Endothelial cell of umbilical vein (primary cell): ENCODE measurements around the gene RINT1. TPM values are rescaled to one million over a fixed set of nuclear protein-coding genes. Genes with fewer than 3 reads are reported as not detected.

ENCODE experiments used
- BruUV-seq: library from RNA; stranded (reverse); fragments of 400-500 nt; replicated peaks from 2 replicates; lab custom pipeline; 2021; lab: Mats Ljungman, UMichigan
- CTCF ChIA-PET: fragments of 300-600, 350-600 bp; sonication (Branson Sonifier 250); formaldehyde crosslinking; loops from one replicate; lab custom pipeline; 2021; ENCODE audit warnings: antibody characterized with exemption, inconsistent platforms; lab: Charles Lee
- POLR2A ChIA-PET: fragments of 300-600, 350-600 bp; sonication (Branson Sonifier 250); formaldehyde crosslinking; loops from one replicate; lab custom pipeline; 2021; ENCODE audit warnings: antibody characterized with exemption, inconsistent platforms; lab: Charles Lee
- DNase-seq: peaks from one replicate; pipeline ENCODE4 v3.0.0-alpha.2; 2011; ENCODE audit warnings: low read depth, low spot score
- FAIRE-seq: peaks from 2 replicates; lab custom pipeline; 2011; peaks lifted over from hg19 to GRCh38; lab: Jason Lieb, UNC
- H2AFZ ChIP-seq: 2 replicates; pipeline ENCODE4 v1.6.0; 2012; ENCODE audit warnings: low read depth, low read length, control low read depth, inconsistent platforms
- H3K27ac ChIP-seq: 2 replicates; pipeline ENCODE4 v1.5.1; 2011; ENCODE audit warnings: low read depth, mild to moderate bottlenecking, control low read depth, low read length, moderate library complexity; ENCODE audit not compliant: insufficient read depth
- H3K27me3 ChIP-seq, 2 experiments: 2 replicates each; pipeline versions ENCODE4 v1.6.0 to v1.6.1; 2011; ENCODE audit warnings: low read length in 2 of 2, mixed read lengths in 1 of 2; ENCODE audit not compliant: control insufficient read depth in 2 of 2, insufficient read depth in 2 of 2
- H3K36me3 ChIP-seq, 2 experiments: 2 replicates in 1 of 2; 3 replicates in 1 of 2; pipeline ENCODE4 v1.5.1; 2011; ENCODE audit warnings: low read length in 2 of 2, mild to moderate bottlenecking in 1 of 2, moderate library complexity in 1 of 2; ENCODE audit not compliant: control insufficient read depth in 2 of 2, insufficient read depth in 2 of 2; ENCODE audit errors: extremely low read depth in 1 of 2
- H3K4me1 ChIP-seq: 3 replicates; pipeline ENCODE4 v1.5.1; 2011; ENCODE audit warnings: mild to moderate bottlenecking, low read length; ENCODE audit not compliant: control insufficient read depth, insufficient read depth; ENCODE audit errors: extremely low read depth
- H3K4me2 ChIP-seq: 2 replicates; pipeline ENCODE4 v1.6.1; 2011; ENCODE audit warnings: low read length, control low read depth, mixed read lengths; ENCODE audit not compliant: insufficient read depth
- H3K4me3 ChIP-seq, 3 experiments: fragments of 200-600 bp in 1 of 3; sonication (generic), shearing (Covaris generic) in 1 of 3; replicated peaks in 1 of 3; 2 replicates each; pipeline ENCODE4 v1.5.1; 2011 to 2016; ENCODE audit warnings: control low read depth in 3 of 3, low read length in 3 of 3, mild to moderate bottlenecking in 2 of 3, inconsistent platforms in 1 of 3, low read depth in 1 of 3, moderate library complexity in 1 of 3; ENCODE audit not compliant: insufficient read depth in 1 of 3
- H3K79me2 ChIP-seq: 2 replicates; pipeline ENCODE4 v1.6.0; 2012; ENCODE audit warnings: low read length, inconsistent platforms; ENCODE audit not compliant: control insufficient read depth, insufficient read depth
- H3K9ac ChIP-seq: replicated peaks from 2 replicates; pipeline ENCODE3; 2011; ENCODE audit warnings: low read length, control low read depth; ENCODE audit not compliant: insufficient read depth; ENCODE audit errors: extremely low read depth
- H3K9me1 ChIP-seq: replicated peaks from 3 replicates; pipeline ENCODE4 v1.6.0; 2011; ENCODE audit warnings: mild to moderate bottlenecking, low read length; ENCODE audit not compliant: control insufficient read depth, insufficient read depth; ENCODE audit errors: extremely low read depth
- H3K9me3 ChIP-seq: replicated peaks from 2 replicates; pipeline ENCODE4 v1.5.1; 2012; ENCODE audit warnings: low read length, inconsistent platforms; ENCODE audit not compliant: control insufficient read depth, insufficient read depth
- H4K20me1 ChIP-seq: replicated peaks from 2 replicates; pipeline ENCODE3; 2011; ENCODE audit warnings: mild to moderate bottlenecking, low read length; ENCODE audit not compliant: control insufficient read depth, insufficient read depth; ENCODE audit errors: extremely low read depth
- EZH2 ChIP-seq: IDR thresholded peaks from 2 replicates; pipeline ENCODE4 v1.6.1; 2012; ENCODE audit warnings: borderline replicate concordance, low read depth, mild to moderate bottlenecking, moderate library complexity, low read length, inconsistent platforms; ENCODE audit not compliant: severe bottlenecking
- FOS ChIP-seq: IDR thresholded peaks from 2 replicates; pipeline ENCODE4 v1.6.1; 2011; ENCODE audit warnings: mild to moderate bottlenecking, low read length, moderate library complexity, borderline replicate concordance; ENCODE audit not compliant: insufficient read depth
- GATA2 ChIP-seq: IDR thresholded peaks from 2 replicates; pipeline ENCODE4 v1.7.0; 2011; ENCODE audit warnings: low read depth, mild to moderate bottlenecking, moderate library complexity, mixed read lengths, low read length; ENCODE audit not compliant: insufficient read length, insufficient read depth
- JUN ChIP-seq: IDR thresholded peaks from 2 replicates; pipeline ENCODE4 v1.6.1; 2011; ENCODE audit warnings: borderline replicate concordance, low read depth; ENCODE audit not compliant: insufficient read length, insufficient read depth
- MYC ChIP-seq: IDR thresholded peaks from one replicate; pipeline ENCODE4 v1.6.1; 2011; ENCODE audit warnings: mild to moderate bottlenecking, low read depth, low read length
- POLR2A ChIP-seq: IDR thresholded peaks from 2 replicates; pipeline ENCODE4 v1.6.1; 2012; ENCODE audit warnings: low read depth, mild to moderate bottlenecking, control low read depth, low read length
- POLR2AphosphoS5 ChIP-seq: IDR thresholded peaks from 2 replicates; pipeline ENCODE4 v1.6.1; 2012; ENCODE audit warnings: low read depth, mild to moderate bottlenecking, control low read depth, low read length, moderate library complexity; ENCODE audit not compliant: insufficient read depth
- dilution Hi-C: fragments of 300-500 bp; cut with MboI; formaldehyde crosslinking; loops from one replicate; pipeline ENCODE4 v1.15.0; 2019; ENCODE audit warnings: low sequenced_read_pairs; ENCODE audit not compliant: extremely low pct_ligation_motif_present
- intact Hi-C: fragments of 100-400 bp; cut with micrococcal nuclease; formaldehyde crosslinking; loops from one replicate; pipeline ENCODE4 v1.10.0; 2022
- polyA plus RNA-seq, 4 experiments: library from polyadenylated mRNA; depleted of rRNA in 3 of 4; stranded (reverse) in 3 of 4; unstranded in 1 of 4; fragments of >200 nt; gene quantifications; 2 replicates each; pipeline versions ENCODE4 v1.2.1 to v1.2.3, GENCODE V29; 2011 to 2012; ENCODE audit warnings: missing spikeins in 1 of 4
- total RNA-seq: library from RNA; stranded (reverse); gene quantifications from 2 replicates; pipeline ENCODE4 v1.2.3, GENCODE V29; 2021
- TF ChIP-seq, protein P1 (sequence below): IDR thresholded peaks from 2 replicates; pipeline ENCODE4 v1.6.1; 2011; ENCODE audit not compliant: insufficient read depth, insufficient read length
- TF ChIP-seq, protein P2 (sequence below), 2 donors: IDR thresholded peaks; 1 replicate in 1 of 2; 2 replicates in 1 of 2; pipeline ENCODE4 v1.5.1; 2011; ENCODE audit warnings: low read length in 2 of 2, mild to moderate bottlenecking in 2 of 2, moderate library complexity in 2 of 2, control low read depth in 1 of 2, inconsistent platforms in 1 of 2, low read depth in 1 of 2; ENCODE audit not compliant: insufficient read depth in 1 of 2; ENCODE audit errors: extremely low read depth in 1 of 2

The RINT1 gene
- total and polyA plus RNA-seq, 2 donors (not counting 3 experiments of a cell fraction or from before 2014, with no cell fraction given): 10.8 to 23.4 TPM

DNA sequence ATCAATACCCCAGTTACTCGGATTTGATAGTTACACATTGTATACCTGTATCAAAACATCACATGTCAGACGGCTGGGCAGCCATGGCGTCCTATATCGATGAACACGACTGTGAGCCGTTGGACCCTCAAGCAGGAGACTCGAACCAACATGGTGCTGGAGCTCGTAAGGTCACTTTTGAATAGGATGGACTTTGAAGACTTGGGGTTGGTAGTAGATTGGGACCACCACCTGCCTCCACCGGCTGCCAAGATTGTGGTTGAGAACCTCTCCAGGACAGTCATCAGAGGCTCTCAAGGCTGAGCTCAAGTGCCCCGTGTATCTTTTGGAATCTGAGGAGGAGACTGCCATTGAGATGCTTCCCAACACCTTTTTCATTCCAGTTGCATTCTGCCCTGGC, 1.9 kb upstream of the RINT1 start:
- Histone ChIP-seq H4K20me1 (no peaks in the 10 kb centered on the region), H3K9ac (no peak overlapping the region), H3K36me3 (no peaks in the 10 kb centered on the region), H3K79me2 (peaks cover 24% of the 10 kb centered on the region), H3K4me1 (peaks cover 11% of the 10 kb centered on the region), H3K4me3 (no peak overlapping the region), H3K27ac (no peak overlapping the region), H3K27me3 (no peaks in the 10 kb centered on the region), H2AFZ (no peak overlapping the region), H3K4me2 (no peak overlapping the region), H3K9me1 (no peaks in the 10 kb centered on the region), H3K9me3 (no peaks in the 10 kb centered on the region)
- POLR2A ChIA-PET: no interaction called here
- no TSS peak for BruUV-seq
- intact Hi-C loops (no loop called here), dilution Hi-C loops (no loop called here)
- TF ChIP-seq, protein P1, sequence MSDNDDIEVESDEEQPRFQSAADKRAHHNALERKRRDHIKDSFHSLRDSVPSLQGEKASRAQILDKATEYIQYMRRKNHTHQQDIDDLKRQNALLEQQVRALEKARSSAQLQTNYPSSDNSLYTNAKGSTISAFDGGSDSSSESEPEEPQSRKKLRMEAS: no peak
- TF ChIP-seq EZH2 (no peak), POLR2A (no peak), POLR2AphosphoS5 (no peak), GATA2 (no peak), JUN (no peak), MYC (no peak), FOS (no peak)
- TF ChIP-seq, protein P2, sequence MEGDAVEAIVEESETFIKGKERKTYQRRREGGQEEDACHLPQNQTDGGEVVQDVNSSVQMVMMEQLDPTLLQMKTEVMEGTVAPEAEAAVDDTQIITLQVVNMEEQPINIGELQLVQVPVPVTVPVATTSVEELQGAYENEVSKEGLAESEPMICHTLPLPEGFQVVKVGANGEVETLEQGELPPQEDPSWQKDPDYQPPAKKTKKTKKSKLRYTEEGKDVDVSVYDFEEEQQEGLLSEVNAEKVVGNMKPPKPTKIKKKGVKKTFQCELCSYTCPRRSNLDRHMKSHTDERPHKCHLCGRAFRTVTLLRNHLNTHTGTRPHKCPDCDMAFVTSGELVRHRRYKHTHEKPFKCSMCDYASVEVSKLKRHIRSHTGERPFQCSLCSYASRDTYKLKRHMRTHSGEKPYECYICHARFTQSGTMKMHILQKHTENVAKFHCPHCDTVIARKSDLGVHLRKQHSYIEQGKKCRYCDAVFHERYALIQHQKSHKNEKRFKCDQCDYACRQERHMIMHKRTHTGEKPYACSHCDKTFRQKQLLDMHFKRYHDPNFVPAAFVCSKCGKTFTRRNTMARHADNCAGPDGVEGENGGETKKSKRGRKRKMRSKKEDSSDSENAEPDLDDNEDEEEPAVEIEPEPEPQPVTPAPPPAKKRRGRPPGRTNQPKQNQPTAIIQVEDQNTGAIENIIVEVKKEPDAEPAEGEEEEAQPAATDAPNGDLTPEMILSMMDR (IDR thresholded peaks at IDR 0.05; ENCODE audit: extremely low read depth in 1 of 2, insufficient read depth in 1 of 2, low read depth in 1 of 2, low read length in 2 of 2): no peak
- DNase-seq: no peak
- CTCF ChIA-PET: no interaction called here
- no peak for FAIRE-seq
